Panc1 (cell line): ENCODE data around the gene NOTCH1. TPM values are rescaled to one million over a fixed set of nuclear protein-coding genes. Genes with fewer than 3 reads are reported as not detected.

Source experiments
- ATAC-seq: fragments of 200-7000 bp; cut with Tn5 transposase; 2 replicates; pipeline ENCODE4 v1.9.1; 2020; ENCODE audit warnings: mild to moderate bottlenecking, moderate library complexity
- BruUV-seq: library from RNA; stranded (reverse); fragments of 400-500 nt; replicated peaks from 2 replicates; lab custom pipeline; 2021; lab: Mats Ljungman, UMichigan
- CTCF ChIA-PET: fragments of 300-600 bp; sonication (Branson Sonifier 250); formaldehyde crosslinking; loops from one replicate; lab custom pipeline; 2022; ENCODE audit warnings: antibody characterized with exemption; lab: Charles Lee
- POLR2A ChIA-PET: fragments of 300-600 bp; sonication (Branson Sonifier 250); formaldehyde crosslinking; loops from one replicate; lab custom pipeline; 2022; ENCODE audit warnings: antibody characterized with exemption; lab: Charles Lee
- DNase-seq: peaks from one replicate; pipeline ENCODE4 v3.0.0-alpha.2; 2010; ENCODE audit warnings: low read depth, low spot score
- H3K27ac ChIP-seq: 2 replicates; pipeline ENCODE4 v1.5.1; 2011; ENCODE audit warnings: mild to moderate bottlenecking, low read length, inconsistent platforms
- H3K27me3 ChIP-seq: fragments of 200-500 bp; sonication (Bioruptor generic); 2 replicates; pipeline ENCODE4 v1.6.0; 2014; ENCODE audit warnings: low read length, inconsistent platforms; ENCODE audit not compliant: control insufficient read depth, insufficient read depth
- H3K36me3 ChIP-seq: fragments of 200-500 bp; sonication (Bioruptor generic); 2 replicates; pipeline ENCODE4 v1.5.1; 2014; ENCODE audit warnings: inconsistent platforms, mild to moderate bottlenecking, low read length, moderate library complexity; ENCODE audit not compliant: control insufficient read depth, insufficient read depth
- H3K4me1 ChIP-seq: 2 replicates; pipeline ENCODE4 v1.5.1; 2011; ENCODE audit warnings: inconsistent platforms, mild to moderate bottlenecking, low read length, moderate library complexity; ENCODE audit not compliant: control insufficient read depth, insufficient read depth
- H3K4me3 ChIP-seq, 2 experiments: 2 replicates each; pipeline ENCODE4 v1.5.1; 2011 to 2012; ENCODE audit warnings: low read depth in 2 of 2, low read length in 2 of 2, mild to moderate bottlenecking in 2 of 2, inconsistent platforms in 1 of 2, moderate library complexity in 1 of 2
- H3K9me3 ChIP-seq: fragments of 200-500 bp; sonication (Bioruptor generic); 2 replicates; pipeline ENCODE4 v1.5.1; 2014; ENCODE audit warnings: low read depth, mild to moderate bottlenecking, inconsistent platforms, low read length, moderate library complexity; ENCODE audit not compliant: control insufficient read depth, insufficient read depth
- CTCF ChIP-seq: fragments of 450-650 bp; IDR thresholded peaks from 2 replicates; pipeline ENCODE4 v1.5.1; 2017; ENCODE audit warnings: mild to moderate bottlenecking
- POLR2AphosphoS5 ChIP-seq: IDR thresholded peaks from 2 replicates; pipeline ENCODE4 v1.6.1; 2012; ENCODE audit warnings: mild to moderate bottlenecking, low read depth, low read length, moderate library complexity
- REST ChIP-seq, 2 experiments: IDR thresholded peaks; 2 replicates each; pipeline ENCODE4 v1.6.1; 2011 to 2012; ENCODE audit warnings: low read depth in 2 of 2, control low read depth in 1 of 2, low read length in 1 of 2, mild to moderate bottlenecking in 1 of 2, moderate library complexity in 1 of 2; ENCODE audit not compliant: insufficient read depth in 1 of 2
- SIN3A ChIP-seq: IDR thresholded peaks from 2 replicates; pipeline ENCODE4 v1.6.1; 2012; ENCODE audit warnings: low read depth, mild to moderate bottlenecking, low read length, moderate library complexity, borderline replicate concordance; ENCODE audit not compliant: insufficient read depth
- TCF7L2 ChIP-seq: IDR thresholded peaks from 2 replicates; pipeline ENCODE4 v1.6.1; 2011; ENCODE audit warnings: mild to moderate bottlenecking, low read depth, low read length, inconsistent platforms
- in situ Hi-C: cut with HindIII; loops from 2 replicates; pipeline ENCODE4 v1.10.0; 2016; ENCODE audit warnings: low sequenced_read_pairs, low pct_unique_long_range_greater_than_20kb
- intact Hi-C: fragments of 100-400 bp; cut with micrococcal nuclease; formaldehyde crosslinking; loops from one replicate; pipeline ENCODE4 v1.10.0; 2022; ENCODE audit not compliant: unreplicated experiment
- total RNA-seq: library from RNA; stranded (reverse); gene quantifications from one replicate; pipeline ENCODE4 v1.2.1, GENCODE V29; 2021; ENCODE audit not compliant: unreplicated experiment

Gene NOTCH1
- total RNA-seq, 1 experiment from 2014 or later = 13.4 TPM

- POLR2A ChIA-PET = no interaction called here
- DNase-seq = no peak
- in situ Hi-C loops = no loop called here
These were observed 20.1 kb upstream of the NOTCH1 start for GRCh38 chr9:136565715-136566552.

More at GRCh38 chr9:136565715-136566552, 20.1 kb upstream of the NOTCH1 start:
- peaks cover 13% of the 10 kb centered on the region for H3K4me1 ChIP-seq
- no peak for ATAC-seq
- CTCF ChIA-PET = no interaction called here
- no peaks in the 10 kb centered on the region for H3K9me3 ChIP-seq
- H3K4me3 ChIP-seq = no peak overlapping the region
- intact Hi-C loops = no loop called here
- BruUV-seq = no TSS peak
- H3K36me3 ChIP-seq = no peaks in the 10 kb centered on the region
- no peak overlapping the region for H3K27ac ChIP-seq
- H3K27me3 ChIP-seq = no peaks in the 10 kb centered on the region
- TF ChIP-seq CTCF (no peak), REST (IDR thresholded peaks at IDR 0.05; ENCODE audit: insufficient read depth in 1 of 2, low read depth in 2 of 2, low read length in 1 of 2) (no peak), TCF7L2 (no peak), SIN3A (no peak), POLR2AphosphoS5 (no peak)
